Urinary bladder (tissue), 4 donors: ENCODE data around the gene MCTP1. TPM values are rescaled to one million over a fixed set of nuclear protein-coding genes. Genes with fewer than 3 reads are reported as not detected.
A peak's percentile ranks its signal among the peaks of the same experiment; 100 is the strongest.

Source experiments
- DNase-seq: peaks from one replicate; pipeline ENCODE4 v3.0.0-alpha.2; 2015; ENCODE audit errors: extremely low spot score
- H3K27ac ChIP-seq: one replicate; pipeline ENCODE4 v1.5.1; 2013; ENCODE audit warnings: low read depth, mild to moderate bottlenecking, moderate library complexity
- H3K36me3 ChIP-seq: one replicate; pipeline ENCODE4 v1.6.1; 2013; ENCODE audit warnings: mild to moderate bottlenecking, moderate library complexity; ENCODE audit not compliant: insufficient read depth
- H3K4me1 ChIP-seq: one replicate; pipeline ENCODE4 v1.6.1; 2013; ENCODE audit warnings: mild to moderate bottlenecking, moderate library complexity; ENCODE audit not compliant: insufficient read depth
- H3K4me3 ChIP-seq: one replicate; pipeline ENCODE4 v1.5.1; 2013; ENCODE audit warnings: low read depth, low read length
- WGBS: extraction: QIAGEN DNeasy Blood & Tissue Kit; methylation state at CpG from one replicate; pipeline ENCODE4 v1.1.7; 2013; 5-methylcytosine and 5-hydroxymethylcytosine counted together
- polyA plus RNA-seq: library from polyadenylated mRNA; stranded (reverse); fragments of 200-250 nt; gene quantifications from one replicate; pipeline ENCODE4 v1.2.3, GENCODE V29; 2013
- total RNA-seq: library from RNA; depleted of rRNA; stranded (reverse); fragments of >200 nt; gene quantifications from one replicate; pipeline ENCODE4 v1.2.3, GENCODE V29; 2014
- donor health status: healthy with polysubstance abuse.
- donor health status: healthy.

Gene MCTP1
- total and polyA plus RNA-seq, 2 donors, result 10.5 to 45.7 TPM

DNA sequence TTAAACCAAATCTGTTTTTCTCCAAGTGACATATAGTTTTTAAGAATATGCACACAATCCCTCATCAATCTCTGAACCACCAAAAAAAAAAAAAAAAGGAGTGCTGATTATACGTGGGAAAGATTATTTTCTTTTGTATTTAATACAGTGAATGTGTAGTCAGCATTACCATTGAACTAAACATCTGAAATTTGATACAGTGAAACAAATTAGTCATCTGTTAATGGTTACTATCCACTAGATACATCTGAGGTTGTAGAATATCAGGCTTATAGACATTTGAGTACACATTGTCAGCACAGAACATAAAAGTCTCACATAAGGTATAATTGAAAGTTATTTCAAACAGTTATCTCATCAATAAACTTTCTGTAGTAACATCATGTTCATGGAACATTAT lies 579.5 kb downstream of the MCTP1 start:
- no peak overlapping the region for H3K27ac ChIP-seq
- no peak for DNase-seq
- WGBS, result 49% methylated on average over 1 of the region's 1 CpG
- peaks cover 3% of the 10 kb centered on the region for H3K36me3 ChIP-seq
- no peak overlapping the region for H3K4me3 ChIP-seq
- no peaks in the 10 kb centered on the region for H3K4me1 ChIP-seq

DNA sequence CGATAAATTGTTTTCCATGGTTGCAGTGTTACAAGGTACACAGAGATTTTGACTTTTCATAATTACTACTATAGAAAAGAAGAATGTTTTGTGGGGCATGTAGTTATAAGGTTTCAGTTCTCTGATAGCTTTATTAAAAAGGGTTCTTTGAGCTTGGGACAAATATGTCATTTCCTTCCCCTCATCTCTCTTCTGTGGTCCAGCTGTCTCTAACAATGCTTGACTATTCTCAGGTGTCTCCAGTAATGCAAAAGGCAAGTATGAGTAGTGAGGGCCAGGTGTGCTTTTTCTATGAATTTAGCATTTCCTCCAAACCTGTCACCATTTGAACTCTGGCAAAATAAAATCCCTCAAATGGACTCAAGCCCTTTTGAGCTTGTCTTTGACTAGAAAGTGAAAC lies 582.2 kb downstream of the MCTP1 start:
- Histone ChIP-seq H3K4me1 (no peaks in the 10 kb centered on the region), H3K36me3 (no peaks in the 10 kb centered on the region), H3K27ac (no peak overlapping the region), H3K4me3 (no peak overlapping the region)
- WGBS, result 100% methylated on average over 1 of the region's 1 CpG
- no peak for DNase-seq

DNA sequence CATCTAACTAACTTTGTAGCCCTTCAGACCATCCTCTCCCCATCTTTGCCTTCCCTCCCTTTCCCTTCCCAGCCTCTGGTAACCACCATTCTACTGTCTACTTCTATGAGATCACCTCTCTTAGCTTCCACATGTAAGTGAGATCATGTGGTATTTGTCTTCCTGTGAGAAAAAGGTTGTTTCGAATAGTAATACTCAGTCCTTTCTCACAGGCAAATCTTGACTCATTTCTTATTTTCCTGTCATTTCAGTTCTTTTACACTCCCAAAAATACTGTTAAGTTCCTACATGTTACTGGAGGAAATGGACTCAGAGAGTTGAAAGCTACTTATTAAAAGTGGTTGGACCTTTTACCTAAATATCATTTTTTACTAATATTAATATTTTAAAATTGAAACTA lies 584.3 kb downstream of the MCTP1 start:
- Histone ChIP-seq H3K36me3 (no peaks in the 10 kb centered on the region), H3K4me1 (no peaks in the 10 kb centered on the region), H3K27ac (no peak overlapping the region), H3K4me3 (no peak overlapping the region)
- WGBS, result 95% methylated on average over 1 of the region's 1 CpG
- no peak for DNase-seq

DNA sequence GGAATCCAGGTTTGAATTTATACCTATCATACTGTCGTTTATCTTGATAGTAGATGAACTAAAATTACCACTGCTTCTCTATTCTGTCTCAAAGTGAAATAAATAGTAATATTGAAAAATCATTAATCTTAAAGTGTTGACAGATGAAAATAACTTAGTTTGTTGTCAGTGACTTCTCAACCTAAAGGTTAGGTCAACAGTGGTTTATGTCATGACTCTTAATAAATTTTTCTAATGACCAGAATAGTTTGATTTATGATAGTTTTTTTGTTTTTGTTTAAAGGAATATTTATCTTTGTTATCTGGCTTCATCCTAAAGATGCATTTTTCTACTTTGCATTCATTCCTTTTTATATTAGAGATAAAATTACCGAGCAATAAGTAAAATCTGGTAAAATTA lies 585.3 kb downstream of the MCTP1 start:
- Histone ChIP-seq H3K4me3 (no peak overlapping the region), H3K27ac (no peak overlapping the region), H3K36me3 (no peaks in the 10 kb centered on the region), H3K4me1 (no peaks in the 10 kb centered on the region)
- no peak for DNase-seq
- 84% methylated on average over 2 of the region's 2 CpGs for WGBS

GRCh38 chr5:94698197-94698596 lies 586.7 kb downstream of the MCTP1 start:
- no peak for DNase-seq
- Histone ChIP-seq H3K4me3 (no peak overlapping the region), H3K36me3 (no peaks in the 10 kb centered on the region), H3K4me1 (no peaks in the 10 kb centered on the region), H3K27ac (no peak overlapping the region)
- 90% methylated on average over 5 of the region's 5 CpGs for WGBS

- 96% methylated on average over 2 of the region's 2 CpGs for WGBS
- Histone ChIP-seq H3K27ac (no peak overlapping the region), H3K4me1 (no peaks in the 10 kb centered on the region), H3K4me3 (no peak overlapping the region), H3K36me3 (no peaks in the 10 kb centered on the region)
- no peak for DNase-seq
These were observed 590.2 kb downstream of the MCTP1 start for GRCh38 chr5:94694671-94695070.

DNA sequence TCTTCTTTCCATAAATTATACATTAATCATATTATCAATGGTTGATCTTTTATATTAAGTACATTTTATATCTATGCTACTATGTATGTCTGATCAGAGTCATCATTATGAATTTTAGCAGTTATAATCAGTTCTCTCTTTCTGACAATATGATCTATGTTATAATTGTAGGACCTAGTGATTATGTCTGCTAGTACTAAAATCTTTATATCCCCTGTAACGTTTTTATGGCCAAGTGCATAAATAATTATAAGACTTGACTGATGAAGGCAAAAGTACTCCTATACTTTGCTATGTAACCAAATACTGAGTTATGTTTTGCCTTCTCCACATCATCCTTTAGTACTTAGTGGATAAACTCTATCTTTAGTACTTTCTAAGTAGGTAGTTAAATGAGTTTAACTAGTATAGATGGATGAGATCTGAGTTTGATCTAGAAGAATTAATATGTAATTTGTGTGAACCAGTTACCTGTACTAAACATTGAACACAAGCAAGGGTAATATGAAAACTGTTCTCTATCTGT lies 591.0 kb downstream of the MCTP1 start:
- WGBS, result 27% methylated on average over 1 of the region's 1 CpG
- H3K27ac ChIP-seq, result no peak overlapping the region
- no peaks in the 10 kb centered on the region for H3K36me3 ChIP-seq
- DNase-seq, result no peak
- no peak overlapping the region for H3K4me3 ChIP-seq
- no peaks in the 10 kb centered on the region for H3K4me1 ChIP-seq

DNA sequence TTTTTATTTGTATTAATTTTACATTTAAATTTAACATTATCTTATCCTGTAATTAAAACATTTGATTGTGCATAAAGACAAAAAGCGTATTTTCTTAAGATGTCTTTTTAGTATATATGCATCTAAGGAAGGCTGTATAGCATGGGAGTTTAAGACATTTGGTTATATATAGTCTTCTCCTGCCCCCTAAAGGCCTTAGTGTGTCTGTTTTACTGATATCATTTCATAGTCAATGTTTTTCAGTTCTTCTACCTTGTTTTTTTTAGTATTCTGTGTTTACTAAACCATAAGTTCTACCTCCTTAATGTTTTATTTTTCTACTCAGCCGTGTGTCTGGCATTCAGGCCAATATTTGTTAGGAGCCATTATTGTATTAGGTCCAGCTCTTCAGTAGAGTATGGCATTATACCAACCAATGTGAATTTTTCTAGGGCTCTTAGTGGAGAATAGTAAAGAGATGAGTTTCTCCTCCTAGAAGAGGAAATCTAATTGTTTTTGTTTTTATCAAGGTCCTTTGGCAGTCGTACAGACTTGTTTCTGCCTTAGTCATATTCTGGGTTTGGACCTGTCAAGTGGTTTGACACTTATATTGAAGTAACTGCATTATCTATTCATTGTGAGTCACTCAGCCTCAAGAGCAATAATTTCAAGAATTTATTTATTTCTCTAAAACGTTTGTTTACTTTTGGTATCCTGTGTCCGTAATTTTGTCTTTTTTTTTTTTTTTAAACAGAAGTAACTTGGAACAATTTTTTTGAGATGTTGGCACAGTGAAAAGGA lies 591.7 kb downstream of the MCTP1 start:
- no peak overlapping the region for H3K27ac ChIP-seq
- no peak overlapping the region for H3K4me3 ChIP-seq
- no peaks in the 10 kb centered on the region for H3K4me1 ChIP-seq
- no peaks in the 10 kb centered on the region for H3K36me3 ChIP-seq
- WGBS, result 41% methylated on average over 5 of the region's 5 CpGs
- DNase-seq, result peak; percentile 17

DNA sequence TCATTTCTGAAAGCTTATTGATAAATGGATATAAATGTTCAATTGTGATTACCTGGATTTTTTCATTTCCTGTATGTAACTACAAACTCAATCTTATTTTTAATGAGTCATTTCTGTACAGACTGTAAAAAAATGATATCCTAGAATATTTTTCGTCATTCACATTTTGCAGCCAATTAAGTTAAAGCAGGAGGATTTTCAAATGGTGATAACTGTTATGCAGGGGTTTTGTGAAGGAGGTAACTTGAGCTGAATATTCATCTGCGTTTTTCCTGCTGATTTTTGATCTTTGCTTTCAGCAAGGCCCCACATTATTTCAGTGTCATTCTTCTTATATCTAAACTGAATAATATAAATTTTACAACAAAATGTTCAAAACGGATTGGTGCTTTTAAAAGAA lies 592.3 kb downstream of the MCTP1 start:
- 78% methylated on average over 3 of the region's 3 CpGs for WGBS
- Histone ChIP-seq H3K27ac (no peak overlapping the region), H3K4me3 (no peak overlapping the region), H3K36me3 (no peaks in the 10 kb centered on the region), H3K4me1 (no peaks in the 10 kb centered on the region)
- DNase-seq, result no peak

- H3K4me1 ChIP-seq, result no peaks in the 10 kb centered on the region
- no peaks in the 10 kb centered on the region for H3K36me3 ChIP-seq
- no peak overlapping the region for H3K27ac ChIP-seq
- no peak overlapping the region for H3K4me3 ChIP-seq
- 39% methylated on average over 4 of the region's 4 CpGs for WGBS
- DNase-seq, result no peak
These were observed 592.9 kb downstream of the MCTP1 start for GRCh38 chr5:94691949-94692348.

GRCh38 chr5:94691291-94691690 lies 593.6 kb downstream of the MCTP1 start:
- Histone ChIP-seq H3K36me3 (no peaks in the 10 kb centered on the region), H3K27ac (peak overlapping the region; percentile 10), H3K4me3 (no peak overlapping the region), H3K4me1 (no peaks in the 10 kb centered on the region)
- WGBS, result 96% methylated on average over 1 of the region's 1 CpG
- DNase-seq, result no peak

GRCh38 chr5:94690778-94691177 lies 594.1 kb downstream of the MCTP1 start:
- DNase-seq, result no peak
- H3K27ac ChIP-seq, result no peak overlapping the region
- H3K4me1 ChIP-seq, result no peaks in the 10 kb centered on the region
- no peaks in the 10 kb centered on the region for H3K36me3 ChIP-seq
- WGBS, result 54% methylated on average over 2 of the region's 2 CpGs
- H3K4me3 ChIP-seq, result no peak overlapping the region

- no peak for DNase-seq
- H3K4me1 ChIP-seq, result no peaks in the 10 kb centered on the region
- no peak overlapping the region for H3K27ac ChIP-seq
- H3K36me3 ChIP-seq, result no peaks in the 10 kb centered on the region
- H3K4me3 ChIP-seq, result no peak overlapping the region
These were observed 595.0 kb downstream of the MCTP1 start for GRCh38 chr5:94689908-94690307.

DNA sequence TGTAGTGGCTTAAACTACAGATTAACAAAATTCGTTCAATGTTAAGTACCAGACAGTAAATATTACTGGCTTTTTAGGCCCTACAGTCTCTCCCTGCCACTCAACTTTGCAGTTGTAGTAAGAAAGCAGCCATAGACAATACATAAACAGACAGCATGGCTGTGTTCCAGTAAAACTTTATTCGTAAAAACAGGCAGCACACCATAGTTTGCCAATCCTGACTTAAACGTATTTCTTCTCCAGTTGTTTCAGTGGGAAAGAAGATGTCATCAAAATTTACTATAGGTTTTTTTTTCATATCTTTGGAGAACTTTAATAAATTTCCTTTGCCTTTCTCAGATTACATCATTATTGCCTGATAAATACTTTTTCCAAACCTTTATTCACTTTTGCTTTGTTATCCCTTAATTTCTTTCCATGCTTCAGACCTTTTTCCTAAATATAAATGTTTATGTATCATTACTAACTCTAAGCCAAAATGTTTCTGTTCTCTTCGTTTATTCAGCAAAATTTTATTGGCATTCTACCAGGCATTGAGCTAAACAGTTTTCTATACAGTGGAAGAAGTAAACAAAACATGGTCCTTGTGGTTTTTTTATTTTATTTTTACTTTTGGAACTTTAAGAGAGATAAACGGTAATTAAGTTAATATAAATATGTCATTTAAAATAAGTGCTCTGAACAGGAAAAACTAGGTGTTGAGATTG lies 601.9 kb downstream of the MCTP1 start:
- H3K27ac ChIP-seq, result no peak overlapping the region
- DNase-seq, result no peak
- no peaks in the 10 kb centered on the region for H3K36me3 ChIP-seq
- H3K4me1 ChIP-seq, result no peaks in the 10 kb centered on the region
- no peak overlapping the region for H3K4me3 ChIP-seq
- 53% methylated on average over 5 of the region's 5 CpGs for WGBS
